GM19372 (cell line): ENCODE results near the gene IGFLR1.
"Not testable (repeated sequence)": the region's sequence is repeated elsewhere in the genome, so short reads cannot be mapped to it uniquely, and the experiment has no call there.

Experiments
- ATAC-seq: cut with Tn5 transposase; IDR thresholded peaks from one replicate; pipeline ENCODE4 v1.9.1; 2021; ENCODE audit warnings: mild to moderate bottlenecking, low read depth, moderate library complexity; ENCODE audit not compliant: unreplicated experiment

The IGFLR1 gene

DNA sequence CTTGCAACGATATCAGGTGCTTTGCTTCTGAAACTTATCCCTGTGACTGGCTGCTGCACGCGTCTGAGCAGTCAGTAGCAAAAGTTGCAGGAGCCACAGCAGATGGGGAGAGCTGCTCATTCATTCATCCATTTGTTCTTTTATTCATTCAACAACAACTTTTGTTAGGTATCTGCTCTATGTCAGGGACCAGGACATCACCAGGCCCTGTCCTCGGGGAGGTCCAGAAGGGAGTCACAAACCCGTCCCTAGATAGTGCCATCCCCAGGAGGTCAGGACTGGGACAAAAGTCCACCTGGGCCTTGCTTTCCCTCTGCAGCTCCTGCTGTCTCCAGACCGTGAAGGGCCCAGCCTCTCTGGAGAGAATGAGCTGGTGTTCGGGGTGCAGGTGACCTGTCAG is 35.7 kb upstream of the IGFLR1 start:
- ATAC-seq, result no peak

DNA sequence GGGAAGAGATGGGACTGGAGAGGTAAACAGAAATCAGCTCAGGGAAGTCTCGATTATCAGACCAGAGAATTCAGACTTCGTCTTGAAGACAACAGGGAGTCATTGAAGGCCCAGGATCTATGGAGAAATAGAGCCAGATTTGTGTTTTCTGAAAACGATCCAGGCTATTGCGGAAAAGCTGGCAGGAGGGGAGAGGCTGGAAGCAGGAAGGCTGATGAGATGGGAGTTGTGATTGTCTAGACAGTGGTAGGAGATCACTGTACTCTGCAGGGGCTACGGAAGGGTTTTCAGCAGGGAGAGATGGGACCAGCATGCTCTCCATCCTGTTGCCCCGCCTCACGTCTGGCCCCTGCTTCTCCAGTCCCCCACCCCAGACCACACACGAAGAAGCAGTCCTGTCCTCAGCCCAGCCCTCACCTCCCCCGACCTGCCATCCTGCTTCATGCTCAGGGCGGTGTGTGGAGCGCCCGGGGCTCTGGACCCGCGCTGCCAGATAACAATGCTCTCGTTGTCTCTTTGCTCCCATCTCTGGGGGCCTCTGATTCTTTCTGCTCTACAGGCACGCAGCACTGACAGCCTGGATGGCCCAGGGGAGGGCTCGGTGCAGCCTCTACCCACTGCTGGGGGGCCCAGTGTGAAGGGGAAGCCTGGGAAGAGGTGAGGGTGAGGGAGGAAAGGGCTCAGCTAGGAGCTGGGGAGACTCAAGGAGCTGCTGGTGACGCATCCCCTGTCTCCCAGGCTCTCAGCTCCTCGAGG is 35.0 kb upstream of the IGFLR1 start:
- ATAC-seq, result no peak

DNA sequence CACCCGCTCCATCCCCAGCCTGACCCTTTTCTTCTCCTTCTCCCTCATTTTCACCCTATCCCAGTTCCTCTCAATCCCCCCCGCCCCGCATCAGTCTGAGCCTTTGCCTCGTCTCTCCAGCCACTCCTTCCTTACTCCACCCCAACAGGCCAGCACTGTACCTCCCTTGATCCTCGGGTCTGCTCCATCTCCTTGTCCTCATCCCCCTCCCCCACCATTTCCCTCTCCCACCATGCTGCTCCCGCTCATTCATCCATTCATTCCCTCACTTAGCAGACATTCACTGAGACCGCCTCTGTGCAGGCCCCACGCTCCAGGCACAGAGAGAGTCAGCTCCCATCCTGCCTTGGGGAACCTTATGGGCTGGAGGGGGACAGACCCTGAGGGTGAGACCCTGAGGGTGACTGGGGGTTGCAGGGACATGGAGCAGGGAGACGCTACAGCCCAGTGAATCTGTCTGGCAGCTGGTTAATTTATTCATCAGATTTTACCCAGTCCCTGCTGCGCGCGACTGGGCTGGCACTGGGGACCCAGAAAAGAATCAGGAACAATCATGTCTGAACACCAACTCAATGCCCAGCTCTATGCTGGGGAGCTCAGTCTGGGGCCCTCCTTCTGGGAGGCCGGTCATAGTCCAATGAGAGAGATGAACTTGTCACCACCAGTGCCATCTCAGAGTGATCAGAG is 34.0 kb upstream of the IGFLR1 start:
- no peak for ATAC-seq

DNA sequence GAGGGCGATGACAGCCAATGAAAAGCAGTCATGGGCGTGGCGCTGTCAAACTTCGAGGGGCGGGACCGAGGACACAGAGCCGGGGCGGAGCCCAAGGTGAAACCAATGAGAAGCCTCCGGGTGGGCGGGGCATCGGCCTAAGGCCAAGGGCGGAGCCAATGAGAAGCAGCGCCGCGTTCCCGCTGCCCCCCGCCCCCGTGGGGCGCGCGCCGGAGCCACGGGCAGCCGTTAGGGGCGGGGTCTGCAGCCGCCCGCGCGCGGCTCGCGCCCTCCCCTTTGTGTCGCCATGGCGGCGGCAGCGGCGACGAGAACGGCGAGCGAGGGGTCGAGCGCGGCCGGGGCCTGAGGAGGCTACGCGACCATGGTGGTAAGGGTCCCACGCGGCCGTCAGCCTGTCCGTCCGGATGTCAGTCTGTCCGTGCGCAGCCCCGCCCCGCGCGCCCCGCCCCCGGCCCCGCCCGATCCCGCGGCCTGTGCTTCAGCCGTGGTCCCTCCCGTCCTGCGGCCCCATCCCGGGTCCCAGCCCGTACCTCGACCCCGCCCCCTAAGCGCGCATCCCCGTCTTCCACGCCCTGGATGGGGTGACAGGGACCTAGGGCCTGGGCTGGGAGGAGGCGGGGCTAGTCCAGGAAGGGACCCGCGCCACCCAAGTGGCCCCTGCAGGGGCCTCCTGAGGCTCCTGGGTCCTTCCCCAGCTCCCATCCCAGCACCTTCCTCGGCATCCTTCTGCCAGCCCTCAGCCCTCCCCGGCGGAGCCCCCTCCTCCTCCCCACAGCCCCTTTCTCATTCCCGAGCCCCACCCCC is 33.2 kb upstream of the IGFLR1 start, which contains the start of gene ARHGAP33:
Gene ARHGAP33, plus strand, starts transcription at position 267 of the 804 bp plus-strand sequence. Its CDS starts 95 bp downstream, at position 362.
- ATAC-seq, result peak; percentile 96

DNA sequence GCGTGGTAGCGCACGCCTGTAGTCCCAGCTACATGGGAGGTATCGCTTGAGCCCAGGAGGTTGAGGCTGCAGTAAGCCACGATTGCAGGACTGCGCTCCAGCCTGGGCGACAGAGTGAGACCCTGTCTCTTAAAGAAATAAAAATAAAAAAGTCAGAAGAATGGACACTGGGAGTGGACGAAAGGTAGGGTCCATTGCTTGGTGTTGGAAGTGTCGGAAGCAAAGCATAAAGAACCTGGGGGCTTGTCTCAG is 32.7 kb upstream of the IGFLR1 start:
- no peak for ATAC-seq

DNA sequence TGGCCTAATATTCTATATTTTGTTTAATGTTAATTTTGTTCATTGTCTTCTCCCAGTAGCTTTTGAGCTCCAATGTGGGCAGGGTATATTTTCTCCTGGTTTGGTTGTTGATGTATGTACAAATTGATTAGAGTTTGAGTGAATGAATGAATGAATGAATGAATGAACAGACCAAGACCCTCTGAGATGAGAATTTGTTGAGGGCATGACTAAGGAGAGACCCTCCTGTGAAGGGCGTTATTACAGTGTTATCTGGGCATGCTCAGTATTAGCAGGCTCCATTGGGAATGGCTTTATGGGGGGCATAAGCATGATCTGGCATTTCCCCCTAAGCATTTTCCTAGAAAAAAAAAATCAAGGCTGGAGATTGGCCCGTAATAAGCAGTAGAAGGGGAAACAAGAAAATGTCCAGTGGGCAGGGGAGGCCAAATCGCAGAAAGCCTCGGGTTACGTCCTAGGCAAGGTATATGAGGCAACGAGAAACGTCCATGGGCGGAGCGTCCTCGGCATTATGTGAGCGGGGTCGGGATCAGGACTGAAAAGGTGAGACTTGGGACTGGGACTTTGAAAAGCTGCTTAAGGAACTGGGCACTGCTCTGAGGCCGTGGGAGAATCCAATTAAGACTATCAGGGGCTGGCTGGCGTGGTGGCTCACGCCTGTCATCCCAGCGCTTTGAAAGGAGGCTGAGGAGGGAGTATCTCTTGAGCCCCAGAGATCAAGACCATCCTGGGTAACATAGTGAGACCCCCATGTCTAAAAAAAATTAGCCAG is 32.2 kb upstream of the IGFLR1 start:
- no peak for ATAC-seq

DNA sequence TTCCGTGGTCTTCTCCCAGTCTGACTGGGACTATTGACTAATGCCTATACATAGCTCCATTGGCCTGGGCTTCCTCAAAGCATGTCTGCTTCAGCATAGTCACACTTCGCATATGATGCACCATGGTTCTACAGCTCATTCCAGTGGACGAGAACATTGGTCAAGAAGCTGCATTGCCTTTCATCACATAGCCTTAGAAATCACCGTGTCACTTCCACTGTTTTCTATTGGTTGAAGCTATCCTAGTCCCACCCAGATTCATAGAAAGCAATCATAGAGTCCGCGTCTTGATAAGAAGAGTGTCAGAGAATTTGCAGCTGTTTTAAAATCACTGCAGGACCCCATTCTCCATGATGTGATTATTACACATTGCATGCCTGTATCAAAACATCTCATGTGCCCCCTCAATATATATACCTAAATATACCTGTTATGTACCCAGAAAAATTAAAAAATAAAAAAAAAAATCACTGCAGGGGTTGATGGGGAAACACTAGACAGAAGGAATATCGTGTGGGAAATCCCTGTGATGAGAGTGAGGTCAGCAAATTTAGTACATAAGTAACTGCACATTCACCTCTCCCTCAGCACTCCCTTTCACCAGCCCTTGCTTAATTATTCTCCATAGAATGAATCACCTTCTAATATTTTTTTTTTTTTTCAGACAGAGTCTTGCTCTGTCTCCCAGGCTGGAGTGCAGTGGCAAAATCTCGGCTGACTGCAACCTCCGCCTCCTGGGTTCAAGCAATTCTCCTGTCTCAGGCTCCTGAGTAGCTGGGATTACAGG is 31.0 kb upstream of the IGFLR1 start:
- no peak for ATAC-seq

DNA sequence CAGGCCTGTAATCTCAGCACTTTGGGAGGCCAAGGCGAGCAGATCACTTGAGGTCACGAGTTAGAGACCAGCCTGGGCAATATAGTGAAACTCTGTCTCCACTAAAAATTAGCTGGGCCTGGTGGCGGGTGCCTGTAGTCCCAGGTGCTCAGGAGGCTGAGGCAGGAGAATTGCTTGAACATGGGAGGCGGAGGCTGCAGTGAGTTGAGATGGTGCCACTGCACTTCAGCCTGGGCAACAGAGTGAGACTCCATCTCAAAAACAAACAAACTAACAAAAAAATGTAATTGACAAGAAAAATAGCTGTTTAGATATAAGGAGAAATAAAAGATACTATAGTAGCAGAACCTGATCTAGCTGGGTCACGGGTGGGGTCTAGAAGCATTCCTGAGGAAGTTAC is 30.1 kb upstream of the IGFLR1 start:
- ATAC-seq, result not testable (repeated sequence)

DNA sequence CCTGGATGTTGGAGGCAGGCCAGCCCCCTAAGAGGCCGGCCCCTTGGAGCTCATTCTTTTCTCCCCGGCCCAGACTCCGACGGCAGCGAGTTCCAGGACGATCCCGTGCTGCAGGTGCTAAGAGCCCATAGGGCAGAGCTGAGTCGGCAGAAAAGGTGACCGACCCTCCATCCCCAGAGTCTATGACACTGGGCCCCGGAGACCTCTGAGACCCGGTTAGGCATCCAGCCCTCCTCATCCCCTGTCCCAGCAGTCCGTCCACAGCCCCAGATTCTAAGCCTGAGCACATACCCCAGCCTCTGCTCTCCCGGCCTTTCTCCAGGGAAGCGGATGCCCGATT is 25.8 kb upstream of the IGFLR1 start:
- no peak for ATAC-seq

DNA sequence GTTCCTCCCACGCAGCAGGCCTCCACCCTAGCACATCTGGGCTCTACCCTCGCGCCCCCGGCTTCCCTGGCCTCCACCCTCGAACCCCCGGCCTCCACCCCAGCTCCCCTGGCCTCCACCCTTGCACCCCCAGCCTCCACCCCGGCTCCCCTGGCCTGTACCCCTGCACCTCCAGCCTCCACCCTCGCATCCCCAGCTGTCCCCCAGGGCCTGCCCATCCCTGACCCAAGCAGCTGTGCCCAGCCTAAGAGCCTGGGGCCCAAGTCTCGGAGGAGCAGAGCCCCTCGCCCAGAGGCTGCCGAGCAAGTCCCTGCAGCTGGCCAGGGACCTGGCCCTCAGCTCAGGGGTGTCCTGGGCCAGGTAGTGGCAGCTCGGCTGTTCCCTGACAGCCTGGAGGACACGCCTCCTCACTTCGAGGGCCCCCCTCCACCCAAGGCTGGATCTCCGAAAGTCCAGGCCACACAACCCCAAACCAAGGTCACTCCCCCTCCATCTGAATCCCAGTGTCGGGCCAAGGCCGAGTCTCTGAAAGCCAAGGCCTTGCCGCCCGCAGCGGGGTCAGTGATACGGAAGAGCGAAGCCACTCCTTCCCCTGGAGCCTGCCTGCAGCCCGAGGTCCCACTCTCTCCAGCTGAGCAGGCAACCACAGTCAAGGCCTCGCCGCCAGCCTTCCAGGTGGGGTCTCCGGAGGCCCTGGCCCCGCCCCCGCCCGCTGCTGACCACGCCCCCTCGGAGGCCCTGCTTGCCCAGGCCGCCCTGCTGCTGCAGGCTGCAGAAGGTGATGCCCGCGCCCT is 25.2 kb upstream of the IGFLR1 start:
- no peak for ATAC-seq

DNA sequence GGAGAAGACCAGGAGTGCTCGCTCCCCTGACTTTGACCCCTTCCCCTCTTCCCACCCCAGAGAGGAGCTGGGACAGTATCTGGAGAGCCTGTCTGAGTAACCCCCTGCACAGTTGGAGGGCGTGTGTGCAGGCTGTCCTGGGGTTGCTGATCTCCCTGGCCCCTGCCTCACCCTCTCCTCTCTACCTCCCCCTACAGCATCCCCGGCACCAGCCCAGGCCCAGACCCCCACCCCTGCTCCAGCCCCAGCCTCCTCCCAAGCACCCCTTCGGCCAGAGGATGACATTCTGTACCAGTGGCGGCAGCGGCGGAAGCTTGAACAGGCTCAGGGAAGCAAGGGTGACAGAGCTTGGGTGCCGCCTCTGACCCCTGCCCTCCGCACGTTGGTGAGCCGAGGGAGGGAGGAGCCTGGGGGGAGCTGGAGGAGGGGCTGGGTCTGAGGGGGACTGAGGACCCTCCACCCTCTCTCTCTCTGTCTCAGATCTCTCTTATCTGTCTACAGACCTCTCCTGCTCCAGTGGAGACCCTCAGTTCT is 24.4 kb upstream of the IGFLR1 start:
- no peak for ATAC-seq

DNA sequence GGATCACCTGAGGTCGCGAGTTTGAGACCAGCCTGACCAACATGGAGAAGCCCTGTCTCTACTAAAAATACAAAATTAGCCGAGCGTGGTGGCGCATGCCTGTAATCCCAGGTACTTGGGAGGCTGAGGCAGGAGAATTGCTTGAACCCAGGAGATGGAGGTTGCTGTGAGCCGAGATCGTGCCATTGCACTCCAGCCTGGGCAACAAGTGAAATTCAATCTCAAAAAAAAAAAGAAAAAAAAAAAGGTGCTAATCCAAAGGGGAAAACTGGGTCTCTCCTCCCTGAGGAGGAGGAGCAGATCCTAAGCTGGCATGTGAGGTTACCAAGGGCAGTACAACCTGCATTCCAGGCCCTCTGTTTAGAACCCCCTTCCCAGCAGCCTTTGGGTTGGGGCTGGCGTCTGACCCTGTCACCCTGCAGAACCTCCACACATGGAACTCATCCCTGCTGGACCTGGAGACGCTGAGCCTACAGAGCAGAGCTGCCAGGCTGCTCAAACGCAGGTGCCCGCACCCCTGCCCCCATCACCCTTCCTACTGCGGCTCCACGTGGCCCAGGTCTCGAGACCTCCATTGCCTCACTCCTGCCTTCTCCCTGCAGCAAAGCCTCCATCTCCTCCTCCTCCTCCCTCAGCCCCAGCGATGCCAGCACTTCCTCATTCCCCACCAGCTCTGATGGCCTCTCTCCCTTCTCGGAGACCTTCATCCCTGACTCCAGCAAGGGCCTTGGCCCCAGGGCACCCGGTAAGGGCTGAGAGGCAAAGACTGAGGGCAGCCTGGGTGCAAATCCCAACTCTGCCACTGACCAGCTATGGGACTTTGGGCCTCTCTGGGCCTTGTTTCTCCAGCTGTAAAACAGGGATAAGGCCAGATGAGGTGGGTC is 22.4 kb upstream of the IGFLR1 start:
- no peak for ATAC-seq

DNA sequence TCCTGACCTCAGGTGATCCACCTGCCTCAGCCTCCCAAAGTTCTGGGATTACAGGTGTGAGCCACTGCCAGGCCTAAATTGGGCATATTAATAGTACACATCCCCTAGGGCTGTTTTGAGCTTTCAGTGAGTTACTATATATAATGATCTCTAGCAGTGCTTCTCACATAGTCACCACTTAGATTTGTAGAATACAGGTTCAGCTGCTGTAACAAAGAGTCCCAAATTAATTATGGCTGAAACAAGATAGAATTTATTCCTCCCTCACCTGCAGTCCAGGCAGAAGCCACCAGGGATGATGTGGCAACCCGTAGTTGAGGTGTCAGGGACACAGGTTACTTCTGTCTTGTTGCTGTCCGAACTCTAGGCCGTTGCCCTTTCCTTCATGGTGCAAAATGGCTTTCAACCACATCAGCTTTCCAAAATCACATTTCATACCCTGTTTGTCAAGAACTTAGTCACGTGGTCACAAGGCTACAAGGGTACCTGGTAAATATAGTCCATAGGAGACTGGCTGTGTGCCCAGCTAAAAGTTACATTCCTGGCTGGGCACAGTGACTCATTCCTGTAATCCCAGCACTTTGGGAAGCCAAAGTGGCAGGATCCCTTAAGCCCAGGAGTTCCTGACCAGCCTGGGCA is 18.6 kb upstream of the IGFLR1 start:
- ATAC-seq, result no peak

DNA sequence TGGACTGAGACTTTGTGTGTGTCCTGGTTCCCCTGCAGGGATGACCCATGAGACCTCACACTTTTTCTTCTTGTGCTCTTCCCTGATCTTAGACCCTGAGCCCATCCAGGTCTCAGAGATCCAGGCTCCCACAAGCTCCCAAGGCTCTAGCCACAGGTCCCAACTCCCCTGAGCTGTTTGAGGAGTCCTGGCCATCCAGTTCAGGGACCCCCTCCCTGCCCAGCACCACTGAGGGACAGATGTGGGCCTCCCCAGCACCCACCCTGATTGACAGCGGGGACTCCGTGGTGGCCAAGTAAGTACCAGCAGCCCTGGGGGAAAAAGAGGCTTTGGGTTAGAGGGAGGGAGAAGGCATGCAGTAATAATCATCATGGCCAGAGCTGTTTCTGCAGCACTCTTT is 17.4 kb upstream of the IGFLR1 start:
- no peak for ATAC-seq

DNA sequence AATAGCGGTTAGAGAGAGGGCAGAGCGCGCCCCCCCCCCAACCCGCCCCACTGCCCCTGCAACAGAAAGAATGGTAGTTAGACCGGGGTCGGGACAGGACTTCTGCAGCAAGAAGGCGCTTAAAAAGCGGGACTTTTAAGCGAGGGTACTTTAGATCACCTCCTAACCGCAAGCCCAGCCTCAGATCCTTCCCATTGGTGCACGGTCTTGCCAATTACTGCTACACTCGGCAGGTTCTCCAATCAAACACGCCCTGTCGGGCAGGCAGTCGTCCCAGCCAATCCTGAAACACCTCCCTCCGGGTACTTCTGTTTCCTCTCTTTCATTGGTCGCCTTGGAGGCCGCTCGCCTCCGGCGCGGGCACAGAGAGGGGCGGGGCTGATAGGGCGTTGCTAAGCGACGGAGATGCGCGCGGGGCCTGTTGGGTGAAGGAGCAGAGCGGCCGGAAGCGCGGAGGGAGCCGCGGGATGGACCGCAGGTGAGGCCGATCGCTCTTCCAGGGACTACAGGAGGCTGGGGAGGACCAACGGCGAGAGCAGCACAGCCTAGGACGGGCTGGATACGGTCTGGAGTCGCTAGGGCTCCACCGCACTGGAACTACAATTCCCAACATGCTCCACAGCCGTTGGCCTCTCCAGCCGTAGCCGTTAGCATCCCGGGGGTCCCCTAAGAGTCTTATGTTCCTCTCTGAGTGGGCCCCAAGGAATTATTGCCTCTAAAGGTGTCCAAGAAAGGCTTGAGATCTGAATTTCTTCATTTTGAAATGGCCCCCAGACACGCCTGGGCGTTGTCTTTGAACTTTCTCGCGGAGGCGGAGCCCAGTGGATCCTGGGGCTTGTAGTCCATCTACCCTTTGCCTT is 15.7 kb upstream of the IGFLR1 start, which contains the start of gene PROSER3:
Gene PROSER3, plus strand, starts transcription at position 428 of the 860 bp plus-strand sequence. Its CDS starts 40 bp downstream, at position 468.
- peak; percentile 97 for ATAC-seq

DNA sequence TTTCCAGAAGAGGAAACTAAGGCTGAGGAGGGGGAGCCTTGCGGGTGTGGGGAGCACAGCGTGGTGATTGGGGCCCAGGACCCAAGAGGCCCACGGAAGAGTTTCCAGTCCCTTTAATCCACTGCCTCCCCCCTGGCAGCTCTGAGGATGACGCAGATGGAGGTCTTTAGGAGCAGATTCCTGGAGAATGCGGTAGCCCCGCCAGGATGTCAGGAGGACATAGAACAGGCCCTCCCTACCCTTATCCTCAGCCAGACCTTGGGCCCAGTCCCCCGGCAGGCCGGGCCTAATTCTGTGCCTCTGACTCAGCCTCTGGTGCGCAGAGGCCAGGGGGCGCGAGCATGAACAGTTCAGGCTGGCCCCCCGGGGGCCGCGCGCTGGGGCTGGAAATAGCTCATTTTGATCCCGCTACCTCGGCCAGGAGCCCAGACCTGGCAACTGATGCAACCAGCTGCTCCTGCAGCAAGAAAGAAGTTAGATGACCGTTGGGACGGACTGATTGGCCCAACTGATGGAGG is 15.0 kb upstream of the IGFLR1 start:
- no peak for ATAC-seq
